Measurements from ENCODE around the gene FOXP1. TPM values are rescaled to one million over a fixed set of nuclear protein-coding genes. Genes with fewer than 3 reads are reported as not detected.
A peak's percentile ranks its signal among the peaks of the same experiment; 100 is the strongest.

The FOXP1 gene
- total and polyA plus RNA-seq, 2 donors from 2014 or later = 6.7 to 87.2 TPM

- Histone ChIP-seq H3K9ac (ENCODE audit: low read length in 3 of 3) (no peak overlapping the region), H3K9me3 (ENCODE audit: control insufficient read depth in 2 of 3, insufficient read depth in 1 of 3, low read length in 3 of 3) (no peaks in the 10 kb centered on the region), H3K27ac (ENCODE audit: low read depth in 2 of 2, low read length in 2 of 2) (no peak overlapping the region), H3K27me3 (ENCODE audit: control insufficient read depth, insufficient read depth, low read length) (no peaks in the 10 kb centered on the region), H3K36me3 (ENCODE audit: control insufficient read depth in 2 of 3, insufficient read depth in 3 of 3, low read length in 3 of 3) (no peaks in the 10 kb centered on the region), H3K4me1 (ENCODE audit: control insufficient read depth in 2 of 3, insufficient read depth in 2 of 3, low read depth in 1 of 3, low read length in 3 of 3) (peaks cover 3 to 5% (median 4%) of the 10 kb centered on the region in 3 donors), H3K4me3 (ENCODE audit: low read length in 3 of 3) (no peak overlapping the region)
- intact Hi-C loops (cut with DNase I) = no loop called here
- no peak for TF ChIP-seq CTCF (IDR thresholded peaks at IDR 0.05; ENCODE audit: borderline replicate concordance, extremely low read depth, insufficient read depth)
- FAIRE-seq = no peak
- DNase-seq = no peak
These were observed 341.5 kb downstream of the FOXP1 start for GRCh38 chr3:71241981-71242560.

- no peaks in the 10 kb centered on the region for H3K9me3 ChIP-seq (ENCODE audit: control insufficient read depth in 2 of 3, insufficient read depth in 1 of 3, low read length in 3 of 3)
- peaks cover 3 to 5% (median 4%) of the 10 kb centered on the region in 3 donors for H3K4me1 ChIP-seq (ENCODE audit: control insufficient read depth in 2 of 3, insufficient read depth in 2 of 3, low read depth in 1 of 3, low read length in 3 of 3)
- DNase-seq (peak in 1 of 5 donors; percentile 60), FAIRE-seq (no peak)
- H3K36me3 ChIP-seq (ENCODE audit: control insufficient read depth in 2 of 3, insufficient read depth in 3 of 3, low read length in 3 of 3) = no peaks in the 10 kb centered on the region
- intact Hi-C loops (cut with DNase I) = no loop called here
- H3K27me3 ChIP-seq (ENCODE audit: control insufficient read depth, insufficient read depth, low read length) = no peaks in the 10 kb centered on the region
- no peak for TF ChIP-seq CTCF (IDR thresholded peaks at IDR 0.05; ENCODE audit: borderline replicate concordance, extremely low read depth, insufficient read depth)
- no peak overlapping the region for H3K27ac ChIP-seq (ENCODE audit: low read depth in 2 of 2, low read length in 2 of 2)
- no peak overlapping the region for H3K9ac ChIP-seq (ENCODE audit: low read length in 3 of 3)
- H3K4me3 ChIP-seq (ENCODE audit: low read length in 3 of 3) = no peak overlapping the region
These were observed 342.2 kb downstream of the FOXP1 start for GRCh38 chr3:71241246-71241901.

- H3K36me3 ChIP-seq (ENCODE audit: control insufficient read depth in 2 of 3, insufficient read depth in 3 of 3, low read length in 3 of 3) = no peaks in the 10 kb centered on the region
- H3K4me3 ChIP-seq (ENCODE audit: low read length in 3 of 3) = no peak overlapping the region
- H3K4me1 ChIP-seq (ENCODE audit: control insufficient read depth in 2 of 3, insufficient read depth in 2 of 3, low read depth in 1 of 3, low read length in 3 of 3) = peaks cover 1 to 3% (median 2%) of the 10 kb centered on the region in 3 donors
- TF ChIP-seq CTCF (IDR thresholded peaks at IDR 0.05; ENCODE audit: borderline replicate concordance, extremely low read depth, insufficient read depth) = no peak
- FAIRE-seq (no peak), DNase-seq (no peak)
- no peak overlapping the region for H3K27ac ChIP-seq (ENCODE audit: low read depth in 2 of 2, low read length in 2 of 2)
- intact Hi-C loops (cut with DNase I) = no loop called here
- H3K27me3 ChIP-seq (ENCODE audit: control insufficient read depth, insufficient read depth, low read length) = no peaks in the 10 kb centered on the region
- H3K9me3 ChIP-seq (ENCODE audit: control insufficient read depth in 2 of 3, insufficient read depth in 1 of 3, low read length in 3 of 3) = no peaks in the 10 kb centered on the region
- H3K9ac ChIP-seq (ENCODE audit: low read length in 3 of 3) = no peak overlapping the region
These were observed 343.5 kb downstream of the FOXP1 start for GRCh38 chr3:71240034-71240433.
